Loucy (cell line): ENCODE results near the gene ACE.
"Not testable (repeated sequence)": the region's sequence is repeated elsewhere in the genome, so short reads cannot be mapped to it uniquely, and the experiment has no call there.

Experiments
- H2AFZ ChIP-seq: fragments of 200-600 bp; sonication (generic); 2 replicates; pipeline ENCODE4 v1.6.0; 2016; ENCODE audit warnings: antibody characterized with exemption, mild to moderate bottlenecking, low read length, moderate library complexity
- H3F3A ChIP-seq: fragments of 200-600 bp; 2 replicates; pipeline ENCODE4 v1.6.0; 2016; ENCODE audit warnings: antibody characterized with exemption, low read depth, mild to moderate bottlenecking
- H3K27me3 ChIP-seq: fragments of 200-600 bp; sonication (generic); 2 replicates; pipeline ENCODE4 v1.6.1; 2014; ENCODE audit warnings: low read length, mild to moderate bottlenecking; ENCODE audit not compliant: insufficient read depth, poor library complexity, severe bottlenecking
- H3K36me3 ChIP-seq: fragments of 200-600 bp; sonication (generic); 2 replicates; pipeline ENCODE4 v1.6.1; 2016; ENCODE audit warnings: low read length; ENCODE audit not compliant: insufficient read depth
- H3K4me1 ChIP-seq: fragments of 200-600 bp; sonication (generic); 2 replicates; pipeline ENCODE4 v1.5.1; 2014; ENCODE audit warnings: low read length, mild to moderate bottlenecking; ENCODE audit not compliant: insufficient read depth, poor library complexity, severe bottlenecking
- H3K4me2 ChIP-seq: fragments of 200-600 bp; sonication (generic); 2 replicates; pipeline ENCODE4 v1.6.0; 2014; ENCODE audit warnings: antibody characterized with exemption, low read length, low read depth, mild to moderate bottlenecking; ENCODE audit not compliant: poor library complexity, severe bottlenecking
- H3K4me3 ChIP-seq: fragments of 200-600 bp; sonication (generic); 2 replicates; pipeline ENCODE4 v1.5.1; 2014; ENCODE audit warnings: low read length, mild to moderate bottlenecking, mixed read lengths; ENCODE audit not compliant: poor library complexity, severe bottlenecking
- H3K79me2 ChIP-seq: fragments of 200-600 bp; sonication (generic); 2 replicates; pipeline ENCODE4 v1.6.1; 2014; ENCODE audit warnings: low read length; ENCODE audit not compliant: insufficient read depth
- H3K9ac ChIP-seq: fragments of 200-600 bp; sonication (generic); 2 replicates; pipeline ENCODE4 v1.6.0; 2014; ENCODE audit warnings: mild to moderate bottlenecking, low read depth, low read length, moderate library complexity; ENCODE audit not compliant: poor library complexity, severe bottlenecking
- H3K9me2 ChIP-seq: fragments of 200-600 bp; sonication (generic); replicated peaks from 2 replicates; pipeline ENCODE4 v1.6.1; 2016; ENCODE audit warnings: low read depth, low read length, mixed read lengths
- H3K9me3 ChIP-seq: fragments of 200-600 bp; sonication (generic); 2 replicates; pipeline ENCODE4 v1.6.1; 2014; ENCODE audit warnings: mild to moderate bottlenecking, antibody characterized with exemption, low read length, low read depth; ENCODE audit not compliant: insufficient read depth
- H4K20me1 ChIP-seq: fragments of 200-600 bp; sonication (generic); 2 replicates; pipeline ENCODE4 v1.6.0; 2014; ENCODE audit warnings: antibody characterized with exemption, low read length, mild to moderate bottlenecking; ENCODE audit not compliant: insufficient read depth, poor library complexity, severe bottlenecking
- CTCF ChIP-seq: fragments of 200-600 bp; sonication (generic); conservative IDR thresholded peaks from 2 replicates; pipeline ENCODE4 v1.5.1; 2014; ENCODE audit warnings: mild to moderate bottlenecking, antibody characterized with exemption, low read length
- EZH2phosphoT487 ChIP-seq: fragments of 200-600 bp; IDR thresholded peaks from 2 replicates; pipeline ENCODE4 v1.6.1; 2018; ENCODE audit warnings: antibody characterized with exemption, mild to moderate bottlenecking, moderate library complexity, borderline replicate concordance

Gene ACE

GRCh38 chr17:63460018-63460417, 16.8 kb upstream of the ACE start:
- H3K9me2 ChIP-seq = no peaks in the 10 kb centered on the region
- TF ChIP-seq CTCF (no peak), EZH2phosphoT487 (no peak)
- H3K9ac ChIP-seq = no peak overlapping the region
- H3K4me3 ChIP-seq = no peak overlapping the region
- H2AFZ ChIP-seq = no peak overlapping the region
- H3K9me3 ChIP-seq = no peaks in the 10 kb centered on the region
- H3K4me1 ChIP-seq = peaks cover 5% of the 10 kb centered on the region
- H3K79me2 ChIP-seq = no peaks in the 10 kb centered on the region
- no peaks in the 10 kb centered on the region for H4K20me1 ChIP-seq
- H3K4me2 ChIP-seq = no peak overlapping the region
- no peaks in the 10 kb centered on the region for H3F3A ChIP-seq
- no peaks in the 10 kb centered on the region for H3K27me3 ChIP-seq
- no peaks in the 10 kb centered on the region for H3K36me3 ChIP-seq

- Histone ChIP-seq H3K9me3 (no peaks in the 10 kb centered on the region), H3K27me3 (no peaks in the 10 kb centered on the region), H3K9me2 (no peaks in the 10 kb centered on the region), H3K79me2 (no peaks in the 10 kb centered on the region), H3F3A (no peaks in the 10 kb centered on the region), H4K20me1 (no peaks in the 10 kb centered on the region), H3K9ac (no peak overlapping the region), H3K4me3 (no peak overlapping the region), H3K4me2 (no peak overlapping the region), H2AFZ (no peak overlapping the region), H3K4me1 (no peaks in the 10 kb centered on the region), H3K36me3 (no peaks in the 10 kb centered on the region)
- TF ChIP-seq EZH2phosphoT487 = no peak
- TF ChIP-seq CTCF = no peak
Observed at GRCh38 chr17:63463771-63464170, 13.1 kb upstream of the ACE start.

GRCh38 chr17:63464691-63465236, 12.1 kb upstream of the ACE start:
- Histone ChIP-seq H3K9me2 (no peaks in the 10 kb centered on the region), H3K4me3 (no peak overlapping the region), H3K4me2 (no peak overlapping the region), H4K20me1 (no peaks in the 10 kb centered on the region), H3K27me3 (no peaks in the 10 kb centered on the region), H3K4me1 (no peaks in the 10 kb centered on the region), H3K9ac (no peak overlapping the region), H3K9me3 (no peaks in the 10 kb centered on the region), H3K79me2 (no peaks in the 10 kb centered on the region), H3K36me3 (no peaks in the 10 kb centered on the region), H2AFZ (no peak overlapping the region), H3F3A (no peaks in the 10 kb centered on the region)
- no peak for TF ChIP-seq EZH2phosphoT487
- TF ChIP-seq CTCF = no peak

GRCh38 chr17:63468099-63468498, 8.8 kb upstream of the ACE start:
- H3K9me3 ChIP-seq, H3K4me2 ChIP-seq, H3K36me3 ChIP-seq, H3F3A ChIP-seq, H3K4me1 ChIP-seq, H3K27me3 ChIP-seq, H3K9ac ChIP-seq, H3K9me2 ChIP-seq, H3K79me2 ChIP-seq, H4K20me1 ChIP-seq, H2AFZ ChIP-seq, H3K4me3 ChIP-seq: not testable (repeated sequence)
